Activated CD8-positive, alpha-beta memory T cell treated with anti-CD3 and anti-CD28 coated beads for 4 hours (primary cell): Measurements from ENCODE around the gene WT1.

Source experiments
- DNase-seq, 2 donors: peaks; one replicate each; pipeline ENCODE4 v3.0.0-alpha.2; 2020; ENCODE audit warnings: low read depth in 2 of 2

WT1 gene

DNA sequence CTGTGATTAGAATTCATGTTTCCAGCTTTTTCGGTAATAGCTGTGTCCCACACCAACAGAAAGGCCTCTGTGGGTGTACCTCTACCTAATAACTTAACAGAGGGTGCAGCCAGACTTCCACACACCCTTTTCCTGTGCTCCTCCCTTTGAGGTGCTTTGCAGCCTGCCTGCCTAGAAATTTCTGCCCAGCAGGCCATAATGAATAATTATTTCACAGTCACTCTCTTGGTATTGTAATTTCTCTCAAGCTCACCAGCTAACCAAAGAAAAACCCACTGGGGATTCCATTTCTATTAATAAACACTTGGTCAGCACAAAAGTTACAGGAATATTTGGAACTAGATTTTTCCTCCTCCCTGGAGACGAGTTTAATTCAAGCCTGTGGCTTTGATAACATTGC, 13.3 kb downstream of the WT1 start:
- DNase-seq: no peak

- no peak for DNase-seq
Observed at GRCh38 chr11:32420937-32421901, 14.1 kb downstream of the WT1 start.

DNA sequence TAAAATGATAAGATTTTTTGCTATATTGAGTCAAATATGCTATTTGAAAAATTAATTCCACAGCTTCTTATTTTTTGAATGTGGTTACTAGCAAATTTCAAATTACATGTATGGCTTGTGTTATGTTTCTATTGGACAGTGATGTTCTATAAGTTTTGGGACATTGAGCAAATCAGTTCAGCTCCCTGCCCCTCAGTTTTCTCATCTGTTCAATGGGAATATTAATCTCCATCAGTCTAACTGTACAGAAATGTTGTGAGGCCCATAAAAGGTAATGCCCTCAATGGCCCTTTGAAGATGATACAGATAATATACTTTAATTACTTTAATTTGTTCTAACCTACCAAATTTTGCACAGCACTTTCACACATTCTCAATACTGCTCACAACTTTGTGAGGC, 15.2 kb downstream of the WT1 start:
- no peak for DNase-seq

DNA sequence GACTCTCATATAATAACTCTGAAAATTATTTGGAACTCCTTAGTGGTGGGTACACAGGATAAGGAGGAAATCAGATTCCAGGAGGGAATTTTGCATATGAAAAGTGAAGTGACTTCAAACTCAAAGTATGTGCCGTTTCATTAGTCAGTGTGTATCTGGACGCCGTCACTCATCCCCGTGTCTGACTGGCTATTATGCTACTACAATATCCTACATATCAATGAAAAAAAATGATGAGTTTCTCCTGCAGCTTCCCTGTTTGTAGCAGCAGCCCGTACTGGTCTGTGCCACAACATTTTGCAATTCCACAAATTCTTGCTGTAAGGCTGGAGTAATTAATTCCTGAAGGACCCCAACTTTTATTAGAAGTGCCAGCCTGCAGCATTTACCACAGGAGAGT, 16.5 kb downstream of the WT1 start:
- DNase-seq: no peak

- no peak for DNase-seq
Observed at GRCh38 chr11:32417806-32418205, 17.5 kb downstream of the WT1 start.

- DNase-seq: no peak
Observed at GRCh38 chr11:32416301-32416700, 19.0 kb downstream of the WT1 start.

GRCh38 chr11:32414925-32415324, 20.4 kb downstream of the WT1 start:
- no peak for DNase-seq

GRCh38 chr11:32411942-32412615, 23.3 kb downstream of the WT1 start:
- no peak for DNase-seq

GRCh38 chr11:32405592-32405991, 29.7 kb downstream of the WT1 start:
- no peak for DNase-seq

DNA sequence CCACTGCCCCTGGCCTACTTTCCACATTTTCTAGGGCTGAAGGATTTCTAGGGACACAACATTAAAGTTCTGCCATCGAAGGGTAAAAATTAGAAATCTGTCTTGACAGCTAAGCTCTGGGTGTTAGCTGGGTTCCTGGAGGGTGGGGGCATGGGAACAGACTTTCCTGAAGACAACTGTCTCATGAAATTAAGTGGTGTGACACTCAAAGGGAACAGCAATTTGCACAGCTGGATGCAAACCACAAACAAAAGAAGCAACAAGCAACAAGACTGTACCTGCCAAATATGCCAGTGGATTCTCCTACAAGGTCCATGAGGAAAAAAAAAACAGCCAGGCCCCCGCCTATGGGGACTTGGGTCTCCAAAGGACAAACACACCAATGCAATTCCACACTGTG, 32.5 kb downstream of the WT1 start:
- no peak for DNase-seq

GRCh38 chr11:32400670-32401369, 34.5 kb downstream of the WT1 start:
- no peak for DNase-seq

GRCh38 chr11:32400196-32400595, 35.1 kb downstream of the WT1 start:
- DNase-seq: no peak

GRCh38 chr11:32396991-32397390, 38.3 kb downstream of the WT1 start:
- DNase-seq: no peak

DNA sequence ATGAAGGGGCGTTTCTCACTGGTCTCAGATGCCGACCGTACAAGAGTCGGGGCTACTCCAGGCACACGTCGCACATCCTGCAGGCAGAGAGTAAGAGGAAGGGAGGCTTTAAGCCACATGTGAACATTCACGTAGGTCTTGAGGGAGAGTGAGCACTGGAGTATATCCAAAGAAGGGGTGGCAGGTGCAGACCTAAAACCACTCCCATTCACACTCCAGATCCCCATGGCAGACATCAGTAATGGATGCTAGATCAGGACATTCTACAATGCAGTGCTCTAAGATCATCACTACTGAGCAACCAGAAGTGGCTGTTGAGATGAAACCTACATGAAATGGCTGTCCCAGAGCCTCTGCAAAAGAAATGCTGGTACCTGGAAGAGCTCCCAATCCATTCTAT, 39.0 kb downstream of the WT1 start:
- no peak for DNase-seq

DNA sequence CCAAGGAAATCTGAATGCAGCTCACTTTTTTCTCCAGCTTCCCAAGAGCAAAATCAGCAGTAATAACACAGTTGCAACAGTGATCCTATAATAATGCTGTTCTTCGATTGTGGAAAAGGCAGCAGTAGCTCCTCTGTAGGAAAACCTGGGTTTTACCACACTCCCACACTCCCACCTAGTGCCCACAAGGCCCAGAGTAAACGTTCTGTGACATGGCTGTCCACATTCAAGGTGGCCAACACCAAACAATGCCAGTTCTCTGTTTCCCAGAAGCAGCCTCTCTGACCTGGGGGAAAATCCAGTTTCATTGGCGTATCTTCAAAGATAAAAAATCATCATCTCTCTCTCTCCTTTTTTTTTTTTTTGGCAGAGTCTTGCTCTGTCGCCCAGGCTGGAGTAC, 40.2 kb downstream of the WT1 start:
- DNase-seq: no peak

DNA sequence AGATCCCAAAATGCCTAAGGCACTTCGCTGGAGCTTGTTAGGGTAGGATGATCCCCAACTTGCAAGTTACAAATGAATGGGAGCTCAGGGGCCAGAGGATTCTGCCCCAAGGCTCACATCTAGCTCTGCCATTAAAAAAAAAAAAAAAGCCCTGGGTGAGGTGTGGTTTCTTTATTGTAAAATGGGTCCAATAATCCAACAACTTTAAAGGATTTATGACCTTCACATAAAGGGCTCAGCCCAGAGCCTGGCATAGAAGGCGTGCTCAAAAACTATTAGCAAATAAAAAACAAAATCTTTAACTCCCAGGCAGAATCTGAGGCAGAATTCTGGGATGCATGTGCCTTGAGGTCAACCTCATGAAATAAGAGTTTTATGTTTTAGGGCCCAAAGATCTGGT, 42.5 kb downstream of the WT1 start:
- DNase-seq: no peak

DNA sequence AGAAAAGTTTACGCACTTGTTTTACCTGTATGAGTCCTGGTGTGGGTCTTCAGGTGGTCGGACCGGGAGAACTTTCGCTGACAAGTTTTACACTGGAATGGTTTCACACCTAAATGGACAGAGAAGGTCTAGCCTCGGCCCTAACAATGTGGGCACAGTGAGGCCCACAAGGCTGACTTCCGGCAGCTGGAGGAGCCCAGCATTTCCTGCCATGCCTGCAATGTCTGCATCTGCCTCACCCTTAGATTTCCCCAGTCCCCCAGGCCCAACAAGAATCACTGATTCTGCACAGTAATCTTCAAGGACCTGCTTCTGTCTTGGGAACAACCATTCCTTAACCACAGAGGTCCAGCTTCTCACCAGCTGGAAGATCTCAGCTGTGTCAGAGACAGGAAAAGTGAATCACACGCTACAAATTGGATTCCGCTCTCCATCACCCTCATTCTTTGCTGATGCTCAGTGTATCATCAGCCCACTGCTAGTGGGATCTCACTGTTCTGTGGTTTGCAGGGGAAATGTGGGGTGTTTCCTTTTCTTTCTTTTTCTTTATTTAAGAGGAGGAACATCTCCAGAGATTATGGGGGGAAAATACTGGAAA, 43.3 kb downstream of the WT1 start:
- no peak for DNase-seq

DNA sequence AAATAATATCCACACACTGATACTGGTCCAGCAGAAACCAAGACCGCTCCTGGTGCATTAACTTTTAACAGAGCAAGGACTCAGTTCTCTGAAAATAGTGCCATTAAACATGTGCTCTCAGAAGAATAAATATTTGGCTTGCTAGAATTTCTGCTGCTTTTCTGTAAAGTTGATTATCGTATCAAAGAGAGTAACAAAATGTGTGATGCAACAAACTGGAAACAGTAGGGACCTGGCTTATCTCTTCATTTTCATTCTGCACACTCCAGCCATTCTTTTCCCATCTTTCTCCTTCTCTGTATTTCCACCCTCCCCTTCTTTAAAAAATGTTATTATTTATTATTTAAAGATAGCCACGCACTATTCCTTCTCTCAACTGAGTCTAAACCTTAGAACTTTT, 43.9 kb downstream of the WT1 start:
- DNase-seq: no peak

DNA sequence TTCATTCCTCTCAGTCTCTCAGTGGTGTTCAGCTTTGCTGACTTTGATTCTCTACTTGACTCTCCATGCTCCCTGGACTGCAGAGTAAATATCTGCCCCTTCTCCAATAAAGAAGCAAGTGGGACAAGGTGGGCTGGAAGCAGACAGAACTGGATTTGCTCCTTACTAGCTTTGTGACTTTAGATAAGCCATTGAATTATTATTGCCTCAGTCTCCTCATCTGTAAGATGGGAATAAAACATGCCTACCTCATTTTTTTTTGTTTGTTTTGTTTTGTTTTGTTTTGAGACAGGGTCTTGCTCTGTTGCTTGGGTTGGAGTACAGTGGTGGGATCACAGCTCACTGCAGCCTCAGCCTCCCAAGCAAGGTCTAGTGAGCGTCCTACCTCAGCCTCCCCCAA, 44.6 kb downstream of the WT1 start:
- DNase-seq: no peak

- no peak for DNase-seq
Observed at GRCh38 chr11:32388871-32389770, 46.2 kb downstream of the WT1 start.

- DNase-seq: no peak
Observed at GRCh38 chr11:32388365-32388764, 47.0 kb downstream of the WT1 start.
